ENCODE results near the gene RRN3.
"Not testable (repeated sequence)": the region's sequence is repeated elsewhere in the genome, so short reads cannot be mapped to it uniquely, and the experiment has no call there.

The RRN3 gene

DNA sequence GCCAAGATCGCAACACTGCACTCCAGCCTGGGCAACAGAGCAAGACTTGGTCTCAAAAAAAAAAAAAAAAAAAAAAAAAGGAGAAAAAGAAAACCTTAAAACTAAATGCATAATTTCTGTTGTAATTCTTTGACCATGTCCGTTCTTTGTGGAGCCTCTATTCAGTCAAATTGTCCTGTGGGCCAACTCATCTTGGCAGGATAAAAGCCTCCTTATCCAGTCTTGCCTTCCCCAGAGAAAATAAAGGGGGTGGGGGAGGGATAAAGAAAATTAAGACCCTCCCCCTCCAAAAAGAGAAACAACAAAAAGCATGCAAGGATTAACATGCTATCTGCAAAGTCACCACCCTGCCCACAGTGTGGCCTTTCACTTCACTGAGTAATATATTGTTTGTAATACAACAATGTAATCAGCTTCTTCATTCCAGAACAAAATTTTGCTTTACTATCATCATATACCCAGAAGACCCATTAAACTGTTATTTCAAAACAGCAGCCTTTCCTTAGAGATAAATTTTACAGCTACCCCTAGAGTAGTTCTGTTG lies 5.4 kb upstream of the RRN3 start:
- DNase-seq (ENCODE audit: low read depth), result not testable (repeated sequence)

DNA sequence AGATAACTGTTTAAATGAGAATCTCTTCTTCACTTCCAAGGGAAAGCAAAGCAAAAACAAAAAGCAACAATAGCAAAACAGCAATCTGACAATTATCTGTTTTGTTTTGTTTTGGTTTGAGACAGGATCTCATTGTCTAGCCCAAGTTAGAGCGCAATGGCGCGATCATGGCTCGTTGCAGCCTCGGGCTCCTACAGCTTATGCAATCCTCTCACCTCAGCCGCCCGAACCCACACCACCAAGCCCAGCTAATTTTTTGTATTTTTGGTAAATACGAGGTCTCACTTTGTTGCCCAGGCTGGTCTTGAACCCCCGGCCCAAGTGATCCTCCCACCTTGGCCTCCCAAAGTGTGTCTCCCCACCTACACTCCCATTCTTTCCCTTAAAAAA lies 2.5 kb upstream of the RRN3 start:
- not testable (repeated sequence) for DNase-seq (ENCODE audit: low read depth)

DNA sequence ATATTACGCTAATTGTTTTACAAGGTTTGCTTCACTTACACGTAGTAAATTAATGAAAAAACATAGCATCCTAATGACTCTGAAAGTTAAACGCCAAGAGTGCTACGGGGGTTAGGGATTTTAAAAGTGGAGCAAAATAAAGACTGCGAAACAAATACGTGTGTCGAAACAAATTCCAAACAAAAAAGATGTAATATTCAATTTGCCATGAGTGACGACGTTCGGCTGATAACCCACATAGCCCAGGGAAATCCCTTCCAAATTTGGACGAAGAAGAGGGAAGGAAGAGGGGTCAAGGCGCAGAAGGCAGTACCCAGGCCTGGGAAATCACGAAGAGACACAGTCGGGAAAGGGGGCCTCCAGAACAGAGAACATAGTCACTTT lies 509 bp downstream of the RRN3 start:
- not testable (repeated sequence) for DNase-seq (ENCODE audit: low read depth)

DNA sequence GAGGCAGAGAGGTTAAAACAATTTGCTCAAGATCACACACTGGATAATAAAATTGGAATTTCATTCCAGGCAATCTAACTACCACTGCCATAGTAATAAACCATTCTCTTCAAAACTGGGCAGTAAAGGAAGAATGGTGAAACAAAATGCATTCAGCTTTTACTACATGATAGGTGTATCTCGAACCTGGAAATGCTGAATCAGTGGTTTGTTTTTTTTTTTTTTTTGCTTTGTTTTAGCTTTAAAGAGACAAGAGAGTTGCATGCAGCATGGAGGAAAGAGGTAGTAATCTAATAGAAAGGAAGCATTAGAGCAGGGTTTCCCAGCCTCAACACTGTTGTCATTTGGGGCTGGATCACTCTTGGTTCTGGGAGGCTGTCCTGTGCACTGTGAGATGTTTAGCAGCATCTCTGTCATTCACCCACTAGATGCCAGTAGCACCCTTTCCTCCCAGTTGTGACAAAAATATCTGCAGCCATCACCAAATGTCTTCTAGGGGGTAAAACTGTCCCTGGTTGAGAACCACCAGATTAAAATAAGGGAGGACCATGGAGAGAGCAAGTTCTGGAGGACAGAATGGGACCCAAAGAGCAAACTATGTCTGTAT lies 3.3 kb downstream of the RRN3 start:
- not testable (repeated sequence) for DNase-seq (ENCODE audit: low read depth)

DNA sequence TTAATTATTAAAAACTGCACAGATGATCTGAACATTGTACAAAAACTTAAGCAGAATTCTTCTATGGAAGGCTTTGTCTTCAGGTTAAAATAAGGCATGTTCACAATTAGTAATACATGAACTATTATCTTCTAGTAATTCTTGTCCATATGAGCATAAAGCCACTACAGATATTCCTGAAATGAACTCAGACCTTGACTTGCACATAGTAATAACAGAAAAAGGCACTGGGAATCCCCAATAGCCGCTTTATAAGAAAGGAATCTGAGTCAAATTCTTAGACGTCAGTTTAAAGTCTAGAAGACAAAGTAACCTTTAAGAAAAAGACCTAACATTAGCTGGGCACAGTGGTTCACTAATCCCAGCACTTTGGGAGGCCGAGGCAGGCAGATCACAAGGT lies 11.3 kb downstream of the RRN3 start:
- not testable (repeated sequence) for DNase-seq (ENCODE audit: low read depth)

DNA sequence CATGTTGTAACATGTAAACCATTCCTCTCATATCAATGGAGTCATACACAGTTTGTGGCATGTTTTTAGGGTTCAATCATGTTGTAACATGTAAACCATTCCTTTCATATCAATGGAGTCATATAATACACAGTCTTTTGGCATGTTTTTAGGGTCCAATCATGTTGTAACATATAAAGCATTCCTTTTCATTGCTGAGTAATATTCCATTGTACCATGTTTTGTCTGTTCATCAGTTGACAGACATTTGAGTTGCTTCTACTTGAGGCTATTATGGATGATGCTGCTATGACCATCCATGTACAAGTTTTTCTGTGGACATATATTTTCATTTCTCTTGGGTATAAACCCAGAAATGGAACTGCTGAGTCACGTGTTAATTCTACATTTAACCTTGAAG lies 13.2 kb downstream of the RRN3 start:
- not testable (repeated sequence) for DNase-seq (ENCODE audit: low read depth)

DNA sequence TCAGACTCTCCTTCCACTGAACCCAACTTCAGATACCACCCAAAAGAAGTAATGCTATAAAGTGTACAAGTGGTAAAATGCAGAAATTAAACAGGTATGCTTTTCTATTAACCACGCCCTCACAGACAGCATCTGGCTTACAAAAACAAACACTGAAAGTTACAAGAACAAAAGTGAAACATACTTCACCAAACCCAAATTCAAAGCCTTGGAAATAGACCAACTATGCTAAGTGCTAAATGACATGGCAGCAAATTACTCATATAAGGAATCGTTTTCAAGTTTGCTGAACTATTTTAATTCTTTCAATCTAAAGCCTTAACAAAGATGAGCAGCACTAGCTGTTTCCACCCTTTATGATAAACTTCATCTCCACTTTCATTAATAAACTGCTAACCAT lies 17.9 kb downstream of the RRN3 start:
- not testable (repeated sequence) for DNase-seq (ENCODE audit: low read depth)

DNA sequence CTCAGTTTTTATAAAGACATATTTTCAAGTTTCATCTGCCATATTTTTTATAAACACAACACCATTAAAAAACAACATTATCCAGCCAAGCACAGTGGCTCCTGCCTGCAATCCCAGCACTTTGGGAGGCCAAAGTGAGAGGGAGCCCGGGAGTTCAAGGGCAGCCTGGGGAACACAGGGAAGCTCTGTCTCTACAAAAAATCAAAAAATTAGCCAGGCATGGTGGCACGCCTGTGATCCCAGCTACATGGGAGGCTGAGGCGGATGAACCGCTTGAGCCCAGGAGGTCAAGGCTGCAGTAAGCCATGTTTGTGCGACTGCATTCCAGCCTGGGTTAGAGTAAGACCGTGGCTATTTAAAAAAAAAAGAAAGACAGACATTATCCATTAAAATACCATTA lies 21.0 kb downstream of the RRN3 start:
- DNase-seq (ENCODE audit: low read depth), result no peak

DNA sequence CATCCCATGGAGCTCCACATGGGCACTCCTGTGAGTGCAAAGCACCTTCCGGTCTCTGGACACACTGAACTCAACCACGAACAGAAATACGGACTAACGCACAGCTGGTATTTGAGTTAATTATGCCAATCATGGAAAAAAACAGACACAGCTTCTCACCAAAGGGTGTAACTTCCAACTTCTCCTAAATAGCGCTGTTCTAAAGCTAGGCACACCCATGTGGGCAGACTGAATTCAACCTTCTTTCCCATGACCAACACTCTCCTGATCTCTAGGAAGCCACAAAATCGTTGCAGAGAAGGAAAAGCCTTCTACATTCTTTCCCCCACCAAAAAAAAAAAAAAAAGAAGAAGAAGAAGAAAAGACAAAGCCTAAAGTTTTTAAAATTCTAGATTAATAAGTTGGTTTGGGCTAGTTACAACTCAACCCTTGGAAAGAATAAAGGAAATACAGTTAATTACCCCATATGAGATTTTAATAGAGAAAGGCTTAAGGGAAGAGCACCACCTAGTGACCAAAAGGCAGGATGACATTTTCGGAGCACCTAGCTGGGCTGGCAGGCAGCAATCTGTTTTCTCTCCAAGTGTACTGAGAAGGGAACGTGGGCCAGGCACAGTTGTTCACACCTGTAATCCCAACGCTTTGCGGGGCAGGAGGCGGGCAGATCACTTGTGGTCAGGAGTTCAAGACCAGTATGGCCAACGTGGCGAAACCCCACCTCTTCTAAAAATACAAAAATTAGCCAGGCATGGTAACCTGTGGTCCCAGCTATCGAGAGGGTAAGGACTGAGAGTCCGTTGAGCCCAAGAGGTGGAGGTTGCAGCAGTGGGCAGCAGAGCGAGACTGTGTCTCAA lies 21.9 kb downstream of the RRN3 start:
- DNase-seq (ENCODE audit: low read depth), result not testable (repeated sequence)

DNA sequence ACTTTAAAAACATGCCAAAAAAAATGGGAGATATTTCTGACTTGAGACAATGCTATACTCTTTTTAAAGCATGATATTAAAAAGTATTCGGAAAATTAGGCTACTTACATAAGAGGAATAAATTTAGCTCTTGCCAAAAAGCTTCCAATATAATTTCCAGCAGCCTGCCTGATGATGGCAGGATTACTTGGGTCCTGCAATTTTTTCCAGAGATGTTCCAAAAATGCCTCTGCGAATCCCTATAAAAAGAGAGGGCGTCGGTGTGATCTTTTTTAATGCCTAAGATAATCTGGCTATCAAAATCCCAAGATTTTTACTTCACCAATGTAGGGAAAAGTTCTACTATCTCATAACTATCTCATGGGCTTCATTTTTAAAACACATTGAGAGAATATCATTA lies 23.1 kb downstream of the RRN3 start:
- not testable (repeated sequence) for DNase-seq (ENCODE audit: low read depth)

DNA sequence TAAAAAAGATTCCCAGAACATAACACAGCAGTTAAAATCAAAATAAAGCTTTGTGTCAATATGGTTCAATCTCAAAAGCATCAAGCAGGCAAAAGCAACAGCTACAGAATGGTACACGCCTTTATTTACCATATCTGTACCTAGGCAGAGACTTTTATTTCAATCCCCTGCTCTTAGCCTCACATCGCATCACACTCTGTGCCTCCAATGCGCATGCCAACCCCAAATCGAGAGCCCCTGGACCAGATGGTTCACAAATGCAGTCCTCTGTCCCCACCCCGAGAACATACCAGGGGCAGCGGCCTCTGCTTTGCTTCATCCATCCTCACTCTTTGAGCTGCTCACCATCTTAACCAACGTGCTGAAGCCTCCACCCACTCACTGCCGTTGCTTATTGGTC lies 27.4 kb downstream of the RRN3 start:
- DNase-seq (ENCODE audit: low read depth), result not testable (repeated sequence)

DNA sequence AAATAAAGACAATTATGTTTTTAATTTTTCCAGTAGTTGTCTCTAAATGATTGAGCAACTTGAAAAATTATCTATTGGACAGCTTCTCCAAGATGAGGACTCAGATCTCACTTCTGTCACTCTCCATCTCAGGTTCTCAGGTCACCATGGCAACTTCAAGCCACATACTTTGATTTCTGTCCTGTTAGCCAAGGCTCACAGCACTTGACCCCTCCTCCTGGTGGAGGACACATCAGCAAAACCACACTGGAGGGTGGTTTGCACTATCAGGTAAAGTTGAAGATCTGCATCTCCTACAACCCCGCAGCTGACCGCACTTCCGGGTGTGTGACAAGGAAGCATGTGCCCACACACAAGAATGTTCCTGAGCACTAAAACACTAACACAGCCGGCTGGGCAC lies 28.1 kb downstream of the RRN3 start:
- DNase-seq (ENCODE audit: low read depth), result not testable (repeated sequence)

DNA sequence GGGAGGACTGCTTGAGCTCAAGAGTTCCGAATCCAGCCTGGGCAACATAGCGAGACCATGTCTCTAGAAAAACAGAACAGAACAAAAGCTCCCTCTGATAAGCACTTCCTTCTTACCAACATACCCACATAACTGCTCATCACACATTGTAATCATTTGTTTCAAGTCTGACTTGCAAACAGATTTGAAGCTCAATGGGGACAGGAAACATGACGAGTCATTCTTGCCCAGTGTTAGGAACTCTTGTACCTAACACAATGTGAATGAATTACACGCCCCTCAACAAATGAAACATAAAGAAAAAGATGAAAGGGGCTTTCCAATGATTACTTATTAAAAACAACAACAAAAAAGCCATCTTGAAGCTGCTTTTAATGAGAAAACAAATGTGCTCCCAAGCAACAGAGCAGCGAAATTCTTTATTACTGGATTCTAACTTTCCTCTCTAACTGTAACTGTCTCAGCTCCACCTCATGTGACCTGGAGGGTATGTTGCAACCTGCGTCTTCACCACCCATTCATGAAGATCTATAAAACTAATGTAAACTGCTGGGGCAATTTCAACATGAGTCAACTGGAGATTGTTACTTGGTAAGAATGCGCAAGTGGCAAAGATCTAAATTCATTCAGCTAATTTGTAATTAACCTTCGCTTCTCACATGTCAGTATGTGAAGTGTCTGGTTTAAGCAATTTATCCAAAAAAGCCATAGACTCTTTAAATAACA lies 31.8 kb downstream of the RRN3 start:
- DNase-seq (ENCODE audit: low read depth), result not testable (repeated sequence)

DNA sequence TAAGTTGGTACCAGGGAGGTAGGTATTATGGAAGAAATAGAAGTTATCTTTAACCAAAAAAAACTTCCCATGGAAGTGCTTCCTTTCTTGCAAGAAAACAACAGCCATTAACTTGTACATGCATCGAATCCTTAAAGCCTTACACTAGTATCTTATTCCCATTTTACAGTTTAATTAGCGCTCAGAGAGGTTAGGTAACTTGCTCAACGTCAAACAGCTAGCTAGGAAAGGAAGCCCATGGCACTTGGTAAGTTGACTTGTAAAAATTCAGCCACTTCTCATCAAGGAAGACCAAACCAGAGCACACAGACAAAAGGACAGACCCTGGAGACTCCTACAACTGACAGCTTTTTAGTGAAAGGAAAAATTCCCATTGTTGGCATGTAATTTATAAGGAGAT lies 34.7 kb downstream of the RRN3 start:
- no peak for DNase-seq (ENCODE audit: low read depth)

DNA sequence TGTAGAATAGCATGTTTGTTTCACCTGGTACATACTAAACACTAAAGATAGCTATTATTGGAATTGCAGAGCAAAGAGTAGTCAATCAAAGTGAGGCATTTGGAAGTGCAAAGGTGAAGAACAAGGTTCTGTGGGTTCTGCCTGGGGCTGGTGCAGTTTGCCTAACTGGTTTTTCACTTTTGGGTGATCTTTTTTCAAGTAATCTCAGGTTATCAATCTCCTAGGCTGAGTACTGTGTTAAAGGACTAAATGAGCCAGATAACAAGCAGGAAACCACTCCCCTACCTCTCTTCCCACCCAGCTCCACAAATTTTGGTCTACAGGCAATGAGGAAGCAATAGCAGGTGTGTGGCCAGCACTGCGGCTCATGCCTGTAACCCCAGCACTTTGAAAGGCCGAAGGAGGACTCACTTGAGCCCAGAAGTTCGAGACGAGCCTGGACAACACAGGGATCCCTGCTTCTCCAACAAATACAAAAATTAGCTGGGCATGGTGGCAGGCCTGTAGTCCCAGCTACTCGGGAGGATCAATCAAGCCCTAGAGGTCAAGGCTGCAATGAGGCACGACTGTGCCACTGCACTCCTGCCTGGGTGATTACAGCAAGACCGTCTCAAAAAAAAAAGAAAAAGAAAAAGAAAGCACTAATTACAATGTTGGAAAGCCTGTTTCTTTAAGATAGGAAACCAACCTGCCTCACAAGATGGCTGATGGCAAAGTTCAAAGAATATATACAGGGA lies 36.2 kb downstream of the RRN3 start:
- no peak for DNase-seq (ENCODE audit: low read depth)

DNA sequence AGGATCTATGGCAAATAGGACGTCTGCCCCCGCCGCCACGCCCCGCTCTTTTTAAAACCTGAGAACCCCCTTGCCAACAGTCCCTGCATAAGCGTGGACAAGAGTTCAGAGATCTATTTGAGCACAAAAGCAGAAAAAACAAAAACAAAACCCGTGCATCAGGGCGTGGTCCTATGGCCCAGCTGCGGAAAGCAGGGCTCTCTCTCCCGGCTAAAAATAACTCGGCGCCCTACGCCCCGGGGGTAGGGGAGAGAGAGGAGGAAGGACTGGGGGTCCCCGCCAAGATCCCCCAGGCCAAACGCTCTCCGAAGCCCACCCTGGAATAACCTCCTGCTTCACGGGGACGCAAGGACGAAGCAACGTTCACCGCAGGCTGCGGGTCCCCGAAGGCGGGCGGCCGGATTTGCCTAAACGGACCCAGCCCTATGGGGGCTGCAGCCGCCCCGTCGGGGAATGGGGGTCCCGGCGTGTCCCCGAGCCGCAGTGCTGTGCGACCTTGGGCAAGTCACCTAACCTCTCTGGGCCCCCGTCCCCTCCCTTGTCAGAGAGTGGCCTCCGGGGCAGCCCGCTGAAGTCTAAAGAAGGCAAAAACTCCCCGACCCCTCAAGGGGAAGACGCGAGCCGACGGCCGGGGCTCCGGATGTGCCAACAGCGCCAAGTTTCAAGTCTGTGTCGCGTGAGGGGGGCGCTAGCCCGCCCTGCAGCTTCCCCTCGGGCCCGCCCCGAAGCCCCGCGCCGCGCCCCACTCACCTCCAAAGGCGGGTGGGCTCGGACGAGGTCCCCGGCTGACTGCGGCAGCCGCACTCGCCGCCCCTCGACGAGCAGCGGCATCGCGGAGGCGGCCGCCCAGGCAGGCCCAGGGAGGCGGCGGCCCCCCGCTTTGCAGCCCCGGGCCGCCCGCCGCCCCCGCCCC lies 38.7 kb downstream of the RRN3 start:
- DNase-seq (ENCODE audit: low read depth), result no peak

DNA sequence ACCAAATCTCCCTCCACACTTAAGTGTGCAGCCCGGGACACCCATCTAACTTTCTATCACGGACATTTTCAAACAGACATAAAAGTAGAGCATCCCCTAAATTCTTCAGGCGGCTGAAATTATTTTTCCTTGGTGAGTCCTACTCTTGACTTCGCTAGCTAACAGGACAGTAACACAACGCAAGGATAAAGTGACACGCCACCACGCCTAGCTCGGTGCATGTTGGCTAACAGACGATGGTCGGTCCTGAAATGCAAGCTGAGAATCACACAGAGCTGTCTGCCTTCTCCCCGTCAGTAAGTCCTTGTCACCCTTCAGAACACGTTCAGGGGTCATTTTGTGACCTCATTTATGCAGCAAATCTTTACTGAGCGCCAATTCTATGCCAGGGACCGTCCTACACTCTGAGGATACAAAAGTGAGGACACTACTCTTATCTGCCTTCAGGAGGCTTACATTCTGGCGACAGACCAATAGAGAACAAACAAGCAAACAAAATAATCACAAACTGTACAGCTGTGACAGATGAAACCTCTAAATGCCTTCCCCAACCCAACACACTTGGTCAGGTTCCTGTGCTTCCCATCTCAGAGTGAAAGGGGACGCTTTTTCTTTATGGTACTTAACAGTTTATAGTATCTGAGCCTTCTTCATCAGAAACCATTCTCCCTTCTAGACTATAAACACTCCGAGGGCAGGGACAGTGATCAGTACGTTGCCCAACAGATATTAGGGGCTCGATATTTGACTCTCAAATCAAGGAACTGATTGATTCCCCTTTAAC lies 39.5 kb downstream of the RRN3 start:
- DNase-seq (ENCODE audit: low read depth), result no peak

DNA sequence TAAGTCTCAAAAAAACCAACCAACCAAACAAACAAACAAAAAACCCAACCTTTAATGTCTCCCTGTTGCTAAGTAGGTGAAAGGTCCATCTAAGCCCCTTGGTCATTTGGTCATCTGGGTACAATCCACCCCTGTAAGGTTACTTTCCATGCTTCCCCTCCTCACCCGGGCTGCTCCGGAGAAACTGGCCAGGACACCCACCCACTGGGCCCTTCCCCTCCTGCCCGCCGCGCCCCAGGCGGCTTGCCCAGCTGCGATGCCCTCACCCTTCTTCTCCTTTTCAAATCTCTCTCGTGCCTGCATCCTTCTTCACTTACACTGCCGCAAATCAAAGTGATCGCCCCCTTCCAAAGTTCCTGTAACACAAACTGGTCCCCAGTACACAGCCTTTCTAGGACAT lies 40.2 kb downstream of the RRN3 start:
- no peak for DNase-seq (ENCODE audit: low read depth)

DNA sequence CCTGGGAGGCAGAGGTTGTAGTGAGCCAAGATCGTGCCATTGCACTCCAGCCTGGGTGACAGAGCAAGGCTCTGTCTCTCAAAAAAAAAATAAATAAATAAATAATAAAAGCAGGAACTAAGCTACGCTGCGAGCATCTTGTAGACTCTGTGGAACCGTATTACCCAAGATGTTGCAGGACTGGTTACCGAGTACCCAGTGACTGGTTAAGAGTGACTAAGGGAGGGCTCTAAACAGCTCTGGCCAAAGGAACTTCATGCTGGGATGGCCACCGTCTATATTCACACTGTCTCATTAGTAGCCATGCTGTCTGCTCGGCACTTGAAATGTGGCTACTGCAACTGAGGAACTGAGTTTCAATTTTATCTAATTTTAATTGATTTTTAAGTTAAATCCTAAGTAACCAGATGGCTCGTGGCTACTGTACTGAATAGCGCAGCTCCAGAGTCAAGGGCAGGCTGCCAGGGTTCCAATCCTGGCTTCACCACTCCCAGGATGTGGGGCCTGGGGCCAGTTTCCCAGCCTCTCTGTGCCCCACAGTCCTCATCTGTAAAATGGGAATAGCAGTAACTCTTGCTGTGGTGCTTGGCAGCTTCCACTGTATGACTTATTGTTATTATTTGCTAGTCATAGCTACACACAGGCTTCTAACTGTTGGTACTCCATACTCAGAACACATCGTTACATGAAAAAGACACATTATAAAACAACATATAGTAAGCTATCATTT lies 41.2 kb downstream of the RRN3 start:
- no peak for DNase-seq (ENCODE audit: low read depth)
